IMR-90 (cell line): ENCODE measurements around the gene KIF5C. TPM values are rescaled to one million over a fixed set of nuclear protein-coding genes. Genes with fewer than 3 reads are reported as not detected.

Source experiments
- ATAC-seq: fragments of 200-7000 bp; cut with Tn5 transposase; 2 replicates; pipeline ENCODE4 v1.9.1; 2020; ENCODE audit warnings: low read depth, mild to moderate bottlenecking, moderate library complexity
- BruUV-seq: library from RNA; stranded (reverse); fragments of 400-500 nt; replicated peaks from 2 replicates; lab custom pipeline; 2021; lab: Mats Ljungman, UMichigan
- CTCF ChIA-PET: fragments of 300-600 bp; formaldehyde crosslinking; extraction: SDS; loops from one replicate; lab custom pipeline; 2021; ENCODE audit warnings: antibody characterized with exemption; lab: Yijun Ruan, JAX
- POLR2A ChIA-PET: fragments of 300-600 bp; sonication (Branson Sonifier 250); formaldehyde crosslinking; loops from one replicate; lab custom pipeline; 2022; ENCODE audit warnings: antibody characterized with exemption; ENCODE audit not compliant: unreplicated experiment; lab: Charles Lee
- DNase-seq: peaks from one replicate; pipeline ENCODE4 v3.0.0; 2013
- H2AFZ ChIP-seq: replicated peaks from 2 replicates; pipeline ENCODE3; 2013; ENCODE audit warnings: low read length, mild to moderate bottlenecking; ENCODE audit not compliant: poor library complexity
- H2AK5ac ChIP-seq: 2 replicates; pipeline ENCODE4 v1.6.1; 2013; ENCODE audit warnings: low read depth, low read length, inconsistent platforms
- H2AK9ac ChIP-seq: replicated peaks from 2 replicates; pipeline ENCODE3; 2013; ENCODE audit warnings: mild to moderate bottlenecking, low read depth, low read length, moderate library complexity; ENCODE audit not compliant: poor library complexity
- H2BK120ac ChIP-seq: 2 replicates; pipeline ENCODE4 v1.6.1; 2013; ENCODE audit warnings: low read depth, low read length, inconsistent platforms
- H2BK15ac ChIP-seq: 3 replicates; pipeline ENCODE4 v1.6.1; 2013; ENCODE audit warnings: low read depth, low read length, inconsistent platforms
- H2BK20ac ChIP-seq: 2 replicates; pipeline ENCODE4 v1.6.1; 2013; ENCODE audit warnings: low read depth, mild to moderate bottlenecking, inconsistent platforms, low read length, moderate library complexity
- H2BK5ac ChIP-seq: 2 replicates; pipeline ENCODE4 v1.6.1; 2013; ENCODE audit warnings: mild to moderate bottlenecking, low read depth, low read length, inconsistent platforms; ENCODE audit not compliant: poor library complexity, severe bottlenecking
- H3K14ac ChIP-seq: replicated peaks from 2 replicates; pipeline ENCODE4 v1.6.1; 2013; ENCODE audit warnings: low read depth, low read length, inconsistent platforms
- H3K18ac ChIP-seq: 2 replicates; pipeline ENCODE4 v1.6.1; 2013; ENCODE audit warnings: low read depth, low read length, control low read depth
- H3K23ac ChIP-seq: 2 replicates; pipeline ENCODE4 v1.6.1; 2013; ENCODE audit warnings: low read depth, low read length, inconsistent platforms
- H3K27ac ChIP-seq: 2 replicates; pipeline ENCODE4 v1.5.1; 2013; ENCODE audit warnings: mild to moderate bottlenecking, control low read depth, low read length; ENCODE audit not compliant: insufficient read depth
- H3K27me3 ChIP-seq: 2 replicates; pipeline ENCODE4 v1.6.1; 2013; ENCODE audit warnings: low read length; ENCODE audit not compliant: control insufficient read depth, insufficient read depth
- H3K36me3 ChIP-seq: 2 replicates; pipeline ENCODE4 v1.6.1; 2013; ENCODE audit warnings: low read length, mixed read lengths; ENCODE audit not compliant: control insufficient read depth, insufficient read depth
- H3K4ac ChIP-seq: 2 replicates; pipeline ENCODE4 v1.6.1; 2013; ENCODE audit warnings: low read depth, low read length, inconsistent platforms
- H3K4me1 ChIP-seq: 2 replicates; pipeline ENCODE4 v1.6.1; 2013; ENCODE audit warnings: low read length, mixed read lengths; ENCODE audit not compliant: control insufficient read depth, insufficient read depth
- H3K4me2 ChIP-seq: 2 replicates; pipeline ENCODE4 v1.6.1; 2013; ENCODE audit warnings: low read depth, mild to moderate bottlenecking, control low read depth, low read length, moderate library complexity
- H3K4me3 ChIP-seq: 2 replicates; pipeline ENCODE4 v1.5.1; 2013; ENCODE audit warnings: low read depth, mild to moderate bottlenecking, control low read depth, low read length, moderate library complexity; ENCODE audit not compliant: insufficient read depth
- H3K56ac ChIP-seq: 2 replicates; pipeline ENCODE4 v1.6.1; 2013; ENCODE audit warnings: low read length, inconsistent platforms; ENCODE audit not compliant: insufficient read depth; ENCODE audit errors: extremely low read depth
- H3K79me1 ChIP-seq, 2 experiments: 2 replicates each; pipeline ENCODE4 v1.6.1; 2013; ENCODE audit warnings: low read length in 2 of 2, inconsistent platforms in 1 of 2, low read depth in 1 of 2
- H3K9ac ChIP-seq: 2 replicates; pipeline ENCODE4 v1.6.1; 2013; ENCODE audit warnings: low read depth, low read length, control low read depth
- H3K9me1 ChIP-seq: 2 replicates; pipeline ENCODE4 v1.6.1; 2013; ENCODE audit warnings: low read length, inconsistent platforms; ENCODE audit not compliant: insufficient read depth
- H3K9me3 ChIP-seq: 2 replicates; pipeline ENCODE4 v1.6.1; 2013; ENCODE audit warnings: low read length; ENCODE audit not compliant: control insufficient read depth, insufficient read depth
- H4K20me1 ChIP-seq: 2 replicates; pipeline ENCODE4 v1.6.1; 2013; ENCODE audit warnings: low read length, inconsistent platforms; ENCODE audit not compliant: insufficient read depth
- H4K5ac ChIP-seq: 2 replicates; pipeline ENCODE4 v1.6.1; 2013; ENCODE audit warnings: mild to moderate bottlenecking, low read depth, low read length, control low read depth
- H4K8ac ChIP-seq, 2 experiments: 2 replicates each; pipeline ENCODE4 v1.6.1; 2013; ENCODE audit warnings: low read depth in 2 of 2, low read length in 2 of 2, control low read depth in 1 of 2, inconsistent platforms in 1 of 2
- H4K91ac ChIP-seq: 2 replicates; pipeline ENCODE4 v1.6.1; 2013; ENCODE audit warnings: low read depth, low read length, inconsistent platforms; ENCODE audit not compliant: insufficient read depth
- NFE2L2 ChIP-seq: fragments of 150-350 bp; IDR thresholded peaks from 2 replicates; pipeline ENCODE4 v1.6.1; 2016; ENCODE audit warnings: low read depth, mild to moderate bottlenecking, low read length
- WGBS, 2 experiments: methylation state at CpG; one replicate each; pipeline versions ENCODE4 v1.1.5 to v1.1.7; 2013; ENCODE audit warnings: missing lambda C conversion rate in 2 of 2; ENCODE audit not compliant: insufficient read length in 1 of 2; ENCODE audit errors: extremely low coverage in 2 of 2; 5-methylcytosine and 5-hydroxymethylcytosine counted together
- dilution Hi-C: fragments of 300-500 bp; cut with HindIII; formaldehyde crosslinking; loops from one replicate; pipeline ENCODE4 v1.14.3; 2018; ENCODE audit warnings: low sequenced_read_pairs; ENCODE audit not compliant: unreplicated experiment
- in situ Hi-C: fragments of 300-500 bp; cut with MboI; formaldehyde crosslinking; loops from 3 replicates; pipeline ENCODE4 v1.14.3; 2019; ENCODE audit warnings: low sequenced_read_pairs, inconsistent platforms, mixed read lengths
- intact Hi-C: fragments of 100-400 bp; cut with micrococcal nuclease; formaldehyde crosslinking; loops from 2 replicates; pipeline ENCODE4 v1.10.0; 2022
- polyA plus RNA-seq, 3 experiments: library from polyadenylated mRNA; depleted of rRNA; stranded (reverse); fragments of >200 nt; gene quantifications; 2 replicates each; pipeline ENCODE4 v1.2.3, GENCODE V29; 2012; ENCODE audit warnings: low replicate concordance in 1 of 3
- total RNA-seq: library from RNA; depleted of rRNA; stranded (reverse); fragments of >200 nt; gene quantifications from 2 replicates; pipeline ENCODE4 v1.2.3, GENCODE V29; 2012

The KIF5C gene
- total and polyA plus RNA-seq, 2 of the 4 experiments (the other 2 are of a cell fraction) = 0.10 to 0.18 TPM

DNA sequence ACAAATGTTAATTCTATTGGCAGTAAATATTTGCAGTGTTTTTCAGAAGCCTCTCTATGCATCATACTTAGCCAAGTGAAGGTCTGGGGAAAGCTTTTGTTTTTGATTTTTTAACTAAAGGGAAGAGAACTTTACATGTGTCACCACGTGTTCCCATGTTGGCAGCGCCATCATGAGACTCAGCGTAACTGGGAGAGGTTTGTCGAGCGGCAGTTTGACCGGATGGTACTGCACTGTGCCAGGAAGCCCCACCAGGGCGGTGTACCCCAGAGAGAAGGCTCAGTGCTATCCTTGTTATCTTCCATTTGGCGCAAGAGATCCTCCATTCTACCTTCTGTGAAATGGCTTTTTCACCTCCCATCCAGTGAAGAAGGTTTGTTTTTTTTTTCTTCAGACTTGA is 38.5 kb downstream of the KIF5C start:
- dilution Hi-C loops = no loop called here

More for the DNA sequence above, 38.5 kb downstream of the KIF5C start:
- Histone ChIP-seq H3K9ac (no peak overlapping the region), H3K4me2 (no peak overlapping the region), H3K18ac (no peak overlapping the region), H3K56ac (no peak overlapping the region), H3K36me3 (no peaks in the 10 kb centered on the region), H3K14ac (no peak overlapping the region), H3K23ac (no peak overlapping the region), H4K91ac (no peak overlapping the region), H4K5ac (no peak overlapping the region), H3K27ac (no peak overlapping the region), H3K4ac (no peak overlapping the region), H3K4me3 (no peak overlapping the region), H2AK5ac (no peak overlapping the region), H2BK5ac (no peak overlapping the region), H3K9me3 (no peaks in the 10 kb centered on the region), H2BK20ac (no peak overlapping the region), H2AFZ (no peak overlapping the region), H2BK15ac (no peak overlapping the region), H3K79me1 (no peaks in the 10 kb centered on the region), H4K8ac (no peak overlapping the region), H3K4me1 (no peaks in the 10 kb centered on the region), H2AK9ac (no peak overlapping the region), H2BK120ac (no peak overlapping the region), H4K20me1 (no peaks in the 10 kb centered on the region), H3K27me3 (no peaks in the 10 kb centered on the region; the same call in 1 of the 2 replicates), H3K9me1 (no peaks in the 10 kb centered on the region)
- ATAC-seq (no peak), DNase-seq (no peak)
- ChIA-PET CTCF (no interaction called here), POLR2A (no interaction called here)
- BruUV-seq = no TSS peak
- intact Hi-C loops = no loop called here
- in situ Hi-C loops = no loop called here
- WGBS, 2 experiments = 68% methylated on average over 5 of the region's 8 CpGs; no CpG with 5 or more reads in 1 of the 2 experiments
- no peak for TF ChIP-seq NFE2L2
